ENCODE measurements around the gene TMEM63C.

DNA sequence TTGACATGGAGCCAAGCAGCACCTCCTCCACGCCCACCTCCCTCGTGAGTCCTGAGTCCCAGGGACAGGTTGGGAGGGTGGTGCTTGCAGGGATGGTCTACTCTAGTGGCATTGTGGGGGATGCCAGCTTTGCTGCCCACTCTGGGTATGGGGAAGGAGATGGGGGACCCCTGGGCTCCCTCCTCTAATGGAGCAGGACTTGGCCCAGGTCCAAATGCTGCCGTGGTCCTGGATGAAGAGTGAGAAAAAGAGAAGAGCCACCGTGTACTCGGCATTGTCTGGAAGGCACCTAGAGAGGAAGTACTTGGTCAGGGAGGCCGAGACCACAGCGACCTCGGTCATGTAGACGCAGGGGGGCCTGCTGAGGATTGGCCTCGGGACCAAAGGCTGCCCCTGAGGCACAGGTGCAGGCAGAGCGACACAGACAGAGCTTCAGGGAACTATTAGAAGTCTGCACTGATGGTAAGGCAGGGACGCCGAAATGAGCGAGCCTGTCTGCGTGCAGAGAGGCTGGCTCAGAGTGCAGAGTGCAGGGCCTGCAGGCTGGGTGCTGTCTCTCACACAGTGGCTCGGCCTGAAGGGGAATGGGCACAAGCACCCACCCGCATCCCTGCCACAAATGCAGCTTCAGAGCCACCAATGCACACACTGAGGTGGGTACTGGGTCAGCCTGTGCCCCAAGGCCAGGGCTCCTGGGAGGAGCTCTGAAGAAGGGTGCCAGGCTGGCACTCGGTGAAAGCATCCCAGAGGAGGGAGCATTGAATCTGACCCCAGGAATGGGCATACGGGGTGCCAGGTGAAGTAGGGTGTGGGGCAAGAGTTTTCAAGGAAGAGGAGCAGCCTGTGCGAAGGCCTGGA lies 72.0 kb downstream of the TMEM63C start:
- TF ChIP-seq POU2F2 (IDR thresholded peaks at IDR 0.05; ENCODE audit: low read depth, low read length) (no peak), POLR2A (IDR thresholded peaks at IDR 0.05; ENCODE audit: low read depth, low read length) (no peak)
